ENCODE measurements around the gene PSMG4. TPM values are rescaled to one million over a fixed set of nuclear protein-coding genes. Genes with fewer than 3 reads are reported as not detected.
"Not testable (repeated sequence)": the region's sequence is repeated elsewhere in the genome, so short reads cannot be mapped to it uniquely, and the experiment has no call there.

Gene PSMG4
- total and polyA plus RNA-seq, 5 experiments from 2014 or later, result 39.2 to 69.4 (median 66.4) TPM

DNA sequence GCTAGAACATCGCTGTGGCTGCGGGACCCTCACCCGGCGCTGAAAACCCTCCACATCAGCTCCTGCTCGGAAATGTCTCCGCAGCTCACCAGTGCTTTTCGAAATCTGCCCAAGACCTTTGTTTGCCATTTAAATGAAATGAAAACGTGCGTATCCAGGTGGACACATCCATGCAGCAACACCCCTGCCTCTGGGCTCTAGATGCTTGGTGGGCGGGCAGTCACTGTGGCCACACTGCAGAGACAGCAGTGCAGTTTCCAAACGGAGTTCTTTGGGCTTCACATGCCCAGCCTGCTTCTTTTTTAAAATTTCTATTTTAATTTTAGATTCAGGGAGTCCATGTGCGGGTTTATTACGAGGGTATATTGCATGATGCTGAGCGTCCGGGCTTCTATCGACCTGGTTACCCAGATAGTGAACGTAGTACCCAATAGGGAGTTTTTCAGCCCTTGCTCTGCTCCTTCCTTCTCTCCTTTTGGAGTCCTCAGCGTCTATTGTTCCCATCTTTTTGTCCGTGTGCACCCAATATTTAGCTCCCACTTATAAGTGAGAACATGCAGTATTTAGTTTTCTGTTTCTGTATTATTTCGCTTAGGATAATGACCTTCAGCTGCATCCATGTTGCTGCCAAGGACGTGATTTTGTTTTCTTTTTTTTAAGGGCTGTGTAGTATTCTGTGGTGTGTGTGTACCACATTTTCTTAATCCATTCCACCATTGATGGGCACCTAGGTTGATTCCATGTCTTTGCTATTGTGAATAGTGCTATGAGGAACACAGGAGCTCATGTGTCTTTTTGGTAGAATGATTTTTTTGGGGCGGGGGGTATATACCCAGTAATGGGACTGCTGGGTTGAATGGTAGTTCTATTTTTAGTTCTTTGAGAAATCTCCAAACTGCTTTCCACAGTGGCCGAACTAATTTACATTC lies 26.5 kb upstream of the PSMG4 start:
- peak overlapping the region in 8 of 10 donors; percentile 55 to 96 (median 74) for H3K4me3 Mint-ChIP-seq
- peaks cover 0 to 3% (median 0%) of the 10 kb centered on the region in 3 donors for H3K36me3 Mint-ChIP-seq
- peaks cover 0 to 4% (median 0%) of the 10 kb centered on the region in 9 donors for H3K9me3 Mint-ChIP-seq
- no peak for DNase-seq
- H3K4me1 Mint-ChIP-seq, result peaks cover 18 to 47% (median 39%) of the 10 kb centered on the region in 4 donors
- H3K27ac Mint-ChIP-seq, result no peak overlapping the region
- peaks cover 44 to 95% (median 71%) of the 10 kb centered on the region in 5 donors for H3K27me3 Mint-ChIP-seq
- no peak for ATAC-seq
- POLR2A ChIA-PET, result no interaction called here

DNA sequence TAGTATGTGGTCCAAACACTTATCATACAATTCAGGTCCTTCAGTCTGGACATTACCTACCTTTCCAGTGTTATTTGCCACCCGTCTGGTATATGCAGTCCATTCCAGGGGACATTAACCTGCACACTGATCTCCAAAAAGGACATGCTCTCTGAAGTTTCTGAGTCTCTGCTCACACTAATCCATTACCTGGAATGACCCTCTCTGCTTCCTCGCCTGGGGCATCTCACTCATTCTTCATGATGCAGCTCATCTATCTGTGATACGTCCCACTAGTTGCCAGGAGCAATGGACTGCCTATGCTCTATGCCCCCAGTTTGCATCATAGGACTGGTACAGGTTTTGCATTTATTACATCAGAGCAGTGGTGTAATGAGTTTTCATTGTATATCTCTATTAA lies 25.4 kb upstream of the PSMG4 start:
- Mint-ChIP-seq H3K36me3 (peaks cover 0 to 3% (median 0%) of the 10 kb centered on the region in 3 donors), H3K4me3 (no peak overlapping the region), H3K9me3 (peaks cover 0 to 4% (median 0%) of the 10 kb centered on the region in 9 donors), H3K27me3 (peaks cover 46 to 99% (median 72%) of the 10 kb centered on the region in 5 donors), H3K27ac (no peak overlapping the region), H3K4me1 (peaks cover 16 to 39% (median 34%) of the 10 kb centered on the region in 4 donors)
- DNase-seq (no peak), ATAC-seq (no peak)
- POLR2A ChIA-PET, result no interaction called here

DNA sequence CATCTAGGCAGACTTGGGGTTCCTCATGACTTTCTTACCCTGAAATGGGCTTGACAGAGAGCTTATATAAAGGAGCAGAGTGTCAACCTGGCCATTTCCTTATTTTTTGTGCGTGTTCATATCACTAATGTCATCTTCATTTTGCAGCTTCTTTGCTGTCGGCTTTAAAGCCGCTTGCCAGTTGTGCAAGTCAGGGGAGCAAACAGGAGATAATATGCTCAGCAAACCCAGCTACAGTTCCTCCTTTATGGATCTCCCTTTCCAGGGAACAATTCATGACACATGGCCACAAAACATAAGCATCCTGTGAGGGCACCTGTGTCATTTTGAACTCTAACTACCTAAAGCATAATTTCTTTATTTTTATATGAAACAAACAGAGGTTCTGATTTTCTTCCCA lies 24.8 kb upstream of the PSMG4 start:
- DNase-seq (no peak), ATAC-seq (no peak)
- peaks cover 0 to 1% (median 0%) of the 10 kb centered on the region in 9 donors for H3K9me3 Mint-ChIP-seq
- H3K36me3 Mint-ChIP-seq, result peaks cover 0 to 3% (median 0%) of the 10 kb centered on the region in 3 donors
- peaks cover 44 to 99% (median 72%) of the 10 kb centered on the region in 5 donors for H3K27me3 Mint-ChIP-seq
- no peak overlapping the region for H3K4me3 Mint-ChIP-seq
- POLR2A ChIA-PET, result no interaction called here
- H3K27ac Mint-ChIP-seq, result no peak overlapping the region
- H3K4me1 Mint-ChIP-seq, result peaks cover 13 to 34% (median 30%) of the 10 kb centered on the region in 4 donors

DNA sequence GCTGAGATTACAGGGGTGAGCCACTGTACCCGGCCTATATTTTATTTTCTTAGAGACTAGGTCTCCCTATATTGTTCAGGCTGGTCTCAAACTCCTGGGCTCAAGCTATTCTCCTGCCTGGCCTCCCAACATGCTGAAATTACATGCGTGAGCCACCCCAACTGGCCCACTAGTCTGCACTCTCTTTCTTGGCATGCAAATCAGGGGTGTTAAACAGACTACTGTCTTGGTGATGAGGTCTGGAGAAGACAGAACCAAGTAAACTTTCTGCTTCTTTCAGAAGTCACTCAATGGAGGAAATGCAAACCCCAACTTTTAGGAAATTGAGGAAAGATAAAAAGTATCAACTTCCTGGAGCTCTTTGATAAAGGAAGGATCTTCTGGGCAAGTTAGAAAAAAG lies 23.3 kb upstream of the PSMG4 start:
- ATAC-seq (no peak), DNase-seq (no peak)
- Mint-ChIP-seq H3K27ac (no peak overlapping the region), H3K36me3 (no peaks in the 10 kb centered on the region), H3K9me3 (no peaks in the 10 kb centered on the region), H3K4me3 (no peak overlapping the region), H3K4me1 (peaks cover 8 to 20% (median 16%) of the 10 kb centered on the region in 4 donors), H3K27me3 (peaks cover 32 to 99% (median 59%) of the 10 kb centered on the region in 5 donors)
- POLR2A ChIA-PET, result no interaction called here

GRCh38 chr6:3236005-3236404 lies 22.7 kb upstream of the PSMG4 start:
- H3K4me3 Mint-ChIP-seq, result no peak overlapping the region
- no peak overlapping the region for H3K27ac Mint-ChIP-seq
- DNase-seq (no peak), ATAC-seq (no peak)
- POLR2A ChIA-PET, result no interaction called here
- H3K27me3 Mint-ChIP-seq, result peaks cover 27 to 94% (median 55%) of the 10 kb centered on the region in 5 donors
- H3K36me3 Mint-ChIP-seq, result no peaks in the 10 kb centered on the region
- H3K9me3 Mint-ChIP-seq, result no peaks in the 10 kb centered on the region
- H3K4me1 Mint-ChIP-seq, result peaks cover 5 to 15% (median 11%) of the 10 kb centered on the region in 4 donors

DNA sequence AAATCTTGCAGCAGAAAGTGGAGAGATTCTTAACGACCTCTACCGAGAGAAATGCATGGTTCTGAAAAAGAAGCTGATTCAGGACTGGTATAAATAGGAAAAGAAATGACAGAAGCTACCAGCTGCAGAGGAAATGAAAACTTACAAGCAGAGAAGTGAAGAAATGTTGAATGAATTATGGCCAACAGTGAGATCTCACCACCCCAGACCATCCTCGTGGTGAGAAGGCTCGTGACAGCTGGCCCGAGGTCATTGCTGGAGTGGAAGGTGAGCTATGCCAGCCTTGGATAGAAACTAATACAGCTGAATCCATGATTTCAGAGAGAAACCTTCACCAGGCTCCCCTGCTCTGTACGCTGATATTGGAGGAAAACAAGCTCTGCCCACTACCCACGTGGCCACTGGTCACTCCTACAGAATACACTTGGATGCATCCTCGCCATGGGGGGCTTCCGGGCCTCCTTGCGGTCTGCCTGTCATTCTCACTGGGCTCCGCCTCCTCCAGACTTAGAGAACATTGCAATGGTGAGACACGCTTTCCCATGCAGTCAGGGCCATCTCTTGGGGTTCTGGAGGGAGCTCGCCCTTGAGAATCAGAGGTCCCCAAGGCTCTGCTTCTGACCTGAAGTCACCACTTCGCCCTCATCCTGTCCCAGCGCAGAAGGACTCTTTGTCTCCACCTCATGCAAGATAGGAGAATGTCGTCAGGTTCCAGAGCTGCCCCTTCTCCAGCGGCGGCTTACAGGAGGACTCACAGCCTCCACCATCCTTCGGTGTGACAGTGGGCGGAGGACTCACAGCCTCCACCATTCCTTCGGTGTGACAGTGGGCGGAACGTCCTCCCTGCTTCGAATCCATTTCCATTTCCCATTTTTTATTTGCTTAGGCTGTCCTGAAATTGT lies 20.7 kb upstream of the PSMG4 start:
- Mint-ChIP-seq H3K36me3 (no peaks in the 10 kb centered on the region), H3K4me3 (no peak overlapping the region), H3K27me3 (peaks cover 24 to 83% (median 48%) of the 10 kb centered on the region in 5 donors), H3K4me1 (peaks cover 0 to 2% (median 0%) of the 10 kb centered on the region in 4 donors), H3K9me3 (no peaks in the 10 kb centered on the region), H3K27ac (no peak overlapping the region)
- ATAC-seq (no peak), DNase-seq (no peak)
- POLR2A ChIA-PET, result interaction anchor here (1.5 kb wide), 1 partner anchor 9 kb away, joined by 3 read pairs; no protein-coding TSS in a partner anchor

GRCh38 chr6:3239110-3239830 lies 19.5 kb upstream of the PSMG4 start:
- POLR2A ChIA-PET, result interaction anchor here (1.5 kb wide), 1 partner anchor 10 kb away, joined by 3 read pairs; no protein-coding TSS in a partner anchor
- Mint-ChIP-seq H3K4me1 (peaks cover 0 to 2% (median 0%) of the 10 kb centered on the region in 4 donors), H3K27ac (no peak overlapping the region), H3K4me3 (no peak overlapping the region), H3K9me3 (no peaks in the 10 kb centered on the region), H3K27me3 (peaks cover 20 to 83% (median 43%) of the 10 kb centered on the region in 5 donors), H3K36me3 (no peaks in the 10 kb centered on the region)
- DNase-seq (no peak), ATAC-seq (no peak)

- POLR2A ChIA-PET, result interaction anchor here (0.7 kb wide), 1 partner anchor 58 kb away, joined by 7 read pairs; no protein-coding TSS in a partner anchor
- Mint-ChIP-seq H3K9me3 (no peaks in the 10 kb centered on the region), H3K36me3 (no peaks in the 10 kb centered on the region), H3K4me1 (peaks cover 0 to 2% (median 0%) of the 10 kb centered on the region in 4 donors), H3K27me3 (peaks cover 19 to 75% (median 38%) of the 10 kb centered on the region in 5 donors), H3K4me3 (no peak overlapping the region), H3K27ac (no peak overlapping the region)
- ATAC-seq (no peak), DNase-seq (no peak)
Measured at GRCh38 chr6:3240595-3240994, 18.2 kb upstream of the PSMG4 start.

DNA sequence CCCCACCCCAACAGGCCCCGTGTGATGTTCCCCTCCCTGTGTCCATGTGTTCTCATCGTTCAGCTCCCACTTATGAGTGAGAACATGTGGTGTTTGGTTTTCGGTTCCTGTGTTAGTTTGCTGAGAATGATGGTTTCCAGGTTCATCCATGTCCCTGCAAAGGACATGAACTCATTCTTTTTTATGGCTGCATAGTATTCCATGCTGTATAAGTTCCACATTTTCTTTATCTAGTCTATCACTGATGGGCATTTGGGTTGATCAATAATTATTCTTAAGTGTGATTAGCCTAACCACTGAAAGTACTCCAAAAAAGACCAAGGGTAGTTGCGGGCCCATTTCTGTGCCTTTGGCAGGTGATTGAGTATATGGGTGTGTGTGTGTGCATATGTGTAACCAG lies 17.0 kb upstream of the PSMG4 start:
- H3K4me1 Mint-ChIP-seq, POLR2A ChIA-PET, H3K36me3 Mint-ChIP-seq, H3K9me3 Mint-ChIP-seq, ATAC-seq, H3K4me3 Mint-ChIP-seq, DNase-seq, H3K27ac Mint-ChIP-seq: not testable (repeated sequence)
- H3K27me3 Mint-ChIP-seq, result peaks cover 16 to 74% (median 33%) of the 10 kb centered on the region in 5 donors

GRCh38 chr6:3242768-3243167 lies 16.0 kb upstream of the PSMG4 start:
- Mint-ChIP-seq H3K27ac (no peak overlapping the region), H3K4me1 (peaks cover 0 to under 1% (median 0%) of the 10 kb centered on the region in 4 donors), H3K9me3 (no peaks in the 10 kb centered on the region), H3K4me3 (no peak overlapping the region), H3K27me3 (peaks cover 16 to 64% (median 30%) of the 10 kb centered on the region in 5 donors), H3K36me3 (no peaks in the 10 kb centered on the region)
- DNase-seq (no peak), ATAC-seq (no peak)
- POLR2A ChIA-PET, result no interaction called here

DNA sequence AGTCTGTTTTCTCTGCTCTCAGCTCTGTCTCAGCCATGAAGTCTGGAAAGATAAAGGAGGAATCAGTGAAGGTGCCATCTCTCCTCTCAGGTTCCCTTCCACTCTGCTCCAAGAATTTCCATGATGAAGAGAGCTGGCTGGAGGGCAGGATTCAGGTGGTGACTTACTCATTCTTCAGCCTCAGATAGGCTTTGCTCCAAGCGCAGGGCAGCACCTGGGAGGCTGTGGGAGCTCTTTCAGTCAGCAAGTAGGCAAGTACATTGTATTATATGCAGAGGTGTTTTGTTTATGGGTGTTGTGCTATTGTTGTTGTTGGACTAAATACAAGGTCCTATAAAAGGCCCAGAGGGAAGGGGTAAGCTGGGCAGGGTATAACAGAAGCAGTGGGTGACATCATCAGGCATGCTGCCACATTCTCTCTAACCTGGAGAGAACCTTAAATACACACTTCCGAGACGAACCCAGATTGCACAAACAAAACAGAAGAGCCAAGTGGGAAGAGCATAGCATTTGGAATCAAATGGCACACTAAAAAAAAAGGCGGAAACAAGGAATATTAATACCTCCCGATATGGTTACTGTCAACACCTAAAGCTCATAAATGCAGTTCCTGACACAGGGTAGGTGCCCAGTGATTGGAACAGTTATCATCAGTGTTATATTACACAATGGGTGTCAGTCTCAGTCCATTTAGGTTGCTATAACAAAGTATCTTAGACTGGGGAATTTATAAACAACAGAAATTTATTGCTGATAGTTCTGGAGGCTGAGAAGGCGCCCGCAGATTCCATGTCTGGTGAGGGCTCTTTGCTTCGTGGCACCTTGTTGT lies 14.5 kb upstream of the PSMG4 start:
- Mint-ChIP-seq H3K27ac (peak overlapping the region in 1 of 10 donors; percentile 2), H3K4me1 (no peaks in the 10 kb centered on the region), H3K4me3 (no peak overlapping the region), H3K36me3 (no peaks in the 10 kb centered on the region), H3K9me3 (no peaks in the 10 kb centered on the region), H3K27me3 (peaks cover 11 to 52% (median 35%) of the 10 kb centered on the region in 5 donors)
- POLR2A ChIA-PET, result interaction anchor here (0.5 kb wide), 1 partner anchor 29 kb away, joined by 6 read pairs; no protein-coding TSS in a partner anchor
- DNase-seq, result no peak
- no peak for ATAC-seq

All from naive thymus-derived CD8-positive, alpha-beta T cell (primary cell).